ENCODE measurements around the gene RGS3. TPM values are rescaled to one million over a fixed set of nuclear protein-coding genes. Genes with fewer than 3 reads are reported as not detected.

The RGS3 gene
- total and polyA plus RNA-seq, 2 donors (not counting 3 experiments of a cell fraction or from before 2014, with no cell fraction given), result 356 to 416 TPM

DNA sequence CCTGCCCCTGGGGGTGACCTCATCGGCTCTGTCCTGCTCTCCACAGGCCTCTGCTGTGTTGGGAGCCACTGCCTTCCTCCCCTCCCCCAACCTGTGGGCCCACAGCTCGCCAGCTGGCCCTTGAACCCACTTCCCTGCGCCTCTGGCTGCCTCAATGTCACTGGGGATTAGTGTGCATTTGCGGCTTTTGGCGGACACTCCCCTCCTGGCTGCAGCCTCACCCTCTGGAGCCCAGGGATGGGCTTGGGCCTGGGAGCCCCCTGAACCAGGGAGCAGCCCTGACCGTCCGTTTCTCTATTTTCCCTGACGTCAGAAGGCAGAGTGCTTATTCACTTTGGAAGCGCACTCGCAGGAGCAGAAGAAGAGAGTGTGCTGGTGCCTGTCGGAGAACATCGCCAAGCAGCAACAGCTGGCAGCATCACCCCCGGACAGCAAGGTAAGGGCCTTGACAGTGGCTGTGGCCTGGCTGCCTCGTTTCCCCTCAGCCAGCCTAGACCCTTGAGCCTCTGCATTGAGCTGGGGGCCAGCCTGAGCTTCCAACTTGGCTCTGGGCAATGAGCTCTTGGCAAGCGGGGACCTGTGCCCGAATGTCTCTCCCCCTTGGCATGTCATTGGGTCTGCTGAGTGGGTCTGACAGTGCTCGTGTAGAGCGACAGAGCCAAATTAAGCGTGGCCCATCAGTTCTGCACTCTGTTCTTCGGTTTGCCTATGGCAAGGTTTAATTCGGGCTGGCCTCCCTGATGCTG is 73.1 kb downstream of the RGS3 start:
- no peaks in the 10 kb centered on the region for H3K9me3 ChIP-seq (replicated peaks; ENCODE audit: control insufficient read depth, insufficient read depth, low read length)
- dilution Hi-C loops (cut with MboI; ENCODE audit: extremely low pct_ligation_motif_present, low sequenced_read_pairs), result no loop called here
- H3K9me1 ChIP-seq (replicated peaks; ENCODE audit: control insufficient read depth, extremely low read depth, insufficient read depth, low read length), result no peaks in the 10 kb centered on the region
- H3K27me3 ChIP-seq (ENCODE audit: control insufficient read depth in 2 of 2, insufficient read depth in 2 of 2, low read length in 2 of 2), result no peaks in the 10 kb centered on the region
- no TSS peak for BruUV-seq (replicated peaks)
- no peak overlapping the region for H3K4me2 ChIP-seq (ENCODE audit: insufficient read depth, low read length)
- no peak for DNase-seq (ENCODE audit: low read depth, low spot score)
- H4K20me1 ChIP-seq (replicated peaks; ENCODE audit: control insufficient read depth, extremely low read depth, insufficient read depth, low read length), result no peaks in the 10 kb centered on the region
- no peak overlapping the region for H3K4me3 ChIP-seq (replicated peaks in 1 of 3; ENCODE audit: insufficient read depth in 1 of 3, low read depth in 1 of 3, low read length in 3 of 3)
- POLR2A ChIA-PET, result interaction anchor here (1.9 kb wide), 1 partner anchor 8 kb away, joined by 5 read pairs; no protein-coding TSS in a partner anchor
- FAIRE-seq, result no peak
- H3K36me3 ChIP-seq (ENCODE audit: control insufficient read depth in 2 of 2, extremely low read depth in 1 of 2, insufficient read depth in 2 of 2, low read length in 2 of 2), result peaks cover 43 to 82% of the 10 kb centered on the region in 2 experiments
- H3K4me1 ChIP-seq (ENCODE audit: control insufficient read depth, extremely low read depth, insufficient read depth, low read length), result no peaks in the 10 kb centered on the region
- no peak overlapping the region for H3K9ac ChIP-seq (replicated peaks; ENCODE audit: extremely low read depth, insufficient read depth, low read length)
- no peak for TF ChIP-seq FOS (IDR thresholded peaks at IDR 0.05; ENCODE audit: borderline replicate concordance, insufficient read depth, low read length)
- no peak for TF ChIP-seq EZH2 (IDR thresholded peaks at IDR 0.05; ENCODE audit: borderline replicate concordance, low read depth, low read length, severe bottlenecking)
- TF ChIP-seq, protein P1, sequence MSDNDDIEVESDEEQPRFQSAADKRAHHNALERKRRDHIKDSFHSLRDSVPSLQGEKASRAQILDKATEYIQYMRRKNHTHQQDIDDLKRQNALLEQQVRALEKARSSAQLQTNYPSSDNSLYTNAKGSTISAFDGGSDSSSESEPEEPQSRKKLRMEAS (IDR thresholded peaks at IDR 0.05; ENCODE audit: insufficient read depth, insufficient read length), result no peak
- TF ChIP-seq MYC (IDR thresholded peaks at IDR 0.05; ENCODE audit: low read depth, low read length), result no peak
- no peak for TF ChIP-seq JUN (IDR thresholded peaks at IDR 0.05; ENCODE audit: borderline replicate concordance, insufficient read depth, insufficient read length, low read depth)
- TF ChIP-seq, protein P2, sequence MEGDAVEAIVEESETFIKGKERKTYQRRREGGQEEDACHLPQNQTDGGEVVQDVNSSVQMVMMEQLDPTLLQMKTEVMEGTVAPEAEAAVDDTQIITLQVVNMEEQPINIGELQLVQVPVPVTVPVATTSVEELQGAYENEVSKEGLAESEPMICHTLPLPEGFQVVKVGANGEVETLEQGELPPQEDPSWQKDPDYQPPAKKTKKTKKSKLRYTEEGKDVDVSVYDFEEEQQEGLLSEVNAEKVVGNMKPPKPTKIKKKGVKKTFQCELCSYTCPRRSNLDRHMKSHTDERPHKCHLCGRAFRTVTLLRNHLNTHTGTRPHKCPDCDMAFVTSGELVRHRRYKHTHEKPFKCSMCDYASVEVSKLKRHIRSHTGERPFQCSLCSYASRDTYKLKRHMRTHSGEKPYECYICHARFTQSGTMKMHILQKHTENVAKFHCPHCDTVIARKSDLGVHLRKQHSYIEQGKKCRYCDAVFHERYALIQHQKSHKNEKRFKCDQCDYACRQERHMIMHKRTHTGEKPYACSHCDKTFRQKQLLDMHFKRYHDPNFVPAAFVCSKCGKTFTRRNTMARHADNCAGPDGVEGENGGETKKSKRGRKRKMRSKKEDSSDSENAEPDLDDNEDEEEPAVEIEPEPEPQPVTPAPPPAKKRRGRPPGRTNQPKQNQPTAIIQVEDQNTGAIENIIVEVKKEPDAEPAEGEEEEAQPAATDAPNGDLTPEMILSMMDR (IDR thresholded peaks at IDR 0.05; ENCODE audit: extremely low read depth in 1 of 2, insufficient read depth in 1 of 2, low read depth in 1 of 2, low read length in 2 of 2), result no peak
- TF ChIP-seq GATA2 (IDR thresholded peaks at IDR 0.05; ENCODE audit: insufficient read depth, insufficient read length, low read depth, low read length), result no peak
- TF ChIP-seq POLR2A (IDR thresholded peaks at IDR 0.05; ENCODE audit: low read depth, low read length), result no peak
- TF ChIP-seq POLR2AphosphoS5 (IDR thresholded peaks at IDR 0.05; ENCODE audit: insufficient read depth, low read depth, low read length), result no peak
- intact Hi-C loops (cut with micrococcal nuclease), result no loop called here
- H3K79me2 ChIP-seq (ENCODE audit: control insufficient read depth, insufficient read depth, low read length), result peaks cover 23% of the 10 kb centered on the region
- CTCF ChIA-PET, result interaction anchor here (1.0 to 4.2 kb wide), 6 partner anchors 11 to 121 kb away, joined by 3 to 14 read pairs (median 4); no protein-coding TSS in a partner anchor
- H3K27ac ChIP-seq (ENCODE audit: insufficient read depth, low read depth, low read length), result no peak overlapping the region
- H2AFZ ChIP-seq (ENCODE audit: low read depth, low read length), result no peak overlapping the region
